Measurements from ENCODE around the gene SKI. TPM values are rescaled to one million over a fixed set of nuclear protein-coding genes. Genes with fewer than 3 reads are reported as not detected.
"Not testable (repeated sequence)": the region's sequence is repeated elsewhere in the genome, so short reads cannot be mapped to it uniquely, and the experiment has no call there.

Gene SKI
- total and polyA plus RNA-seq, 5 donors from 2014 or later, result 0.25 to 218 (median 0.35) TPM

- Mint-ChIP-seq H3K4me1 (peaks cover 12 to 68% (median 48%) of the 10 kb centered on the region in 4 donors), H3K9me3 (peaks cover 0 to 3% (median 0%) of the 10 kb centered on the region in 7 donors), H3K4me3 (peak overlapping the region; percentile 66 to 70 (median 68)), H3K27me3 (no peaks in the 10 kb centered on the region), H3K36me3 (peaks cover 6% of the 10 kb centered on the region), H3K27ac (peak overlapping the region; percentile 87 to 94 (median 91))
- peaks cover 17 to 28% of the 10 kb centered on the region in 2 experiments for H3K9me3 ChIP-seq (ENCODE audit: control insufficient read depth in 2 of 2, low read length in 2 of 2)
- H3K4me3 ChIP-seq (ENCODE audit: low read depth, low read length), result peak overlapping the region; percentile 51
- peaks cover 2% of the 10 kb centered on the region for H3K36me3 ChIP-seq (ENCODE audit: control insufficient read depth, insufficient read depth, low read length)
- ATAC-seq (ENCODE audit: low read depth in 2 of 2), result peak; percentile 13 to 22
- peak; percentile 55 to 73 (median 55) for DNase-seq
- H3K4me1 ChIP-seq (ENCODE audit: control insufficient read depth, insufficient read depth, low read length, poor library complexity, severe bottlenecking), result peaks cover 46% of the 10 kb centered on the region
- no peaks in the 10 kb centered on the region for H3K27me3 ChIP-seq (ENCODE audit: control insufficient read depth, insufficient read depth, low read length)
- H3K27ac ChIP-seq (ENCODE audit: insufficient read depth, low read length, poor library complexity, severe bottlenecking), result peak overlapping the region; percentile 66
Observed at GRCh38 chr1:2258996-2259395, 30.9 kb downstream of the SKI start.

DNA sequence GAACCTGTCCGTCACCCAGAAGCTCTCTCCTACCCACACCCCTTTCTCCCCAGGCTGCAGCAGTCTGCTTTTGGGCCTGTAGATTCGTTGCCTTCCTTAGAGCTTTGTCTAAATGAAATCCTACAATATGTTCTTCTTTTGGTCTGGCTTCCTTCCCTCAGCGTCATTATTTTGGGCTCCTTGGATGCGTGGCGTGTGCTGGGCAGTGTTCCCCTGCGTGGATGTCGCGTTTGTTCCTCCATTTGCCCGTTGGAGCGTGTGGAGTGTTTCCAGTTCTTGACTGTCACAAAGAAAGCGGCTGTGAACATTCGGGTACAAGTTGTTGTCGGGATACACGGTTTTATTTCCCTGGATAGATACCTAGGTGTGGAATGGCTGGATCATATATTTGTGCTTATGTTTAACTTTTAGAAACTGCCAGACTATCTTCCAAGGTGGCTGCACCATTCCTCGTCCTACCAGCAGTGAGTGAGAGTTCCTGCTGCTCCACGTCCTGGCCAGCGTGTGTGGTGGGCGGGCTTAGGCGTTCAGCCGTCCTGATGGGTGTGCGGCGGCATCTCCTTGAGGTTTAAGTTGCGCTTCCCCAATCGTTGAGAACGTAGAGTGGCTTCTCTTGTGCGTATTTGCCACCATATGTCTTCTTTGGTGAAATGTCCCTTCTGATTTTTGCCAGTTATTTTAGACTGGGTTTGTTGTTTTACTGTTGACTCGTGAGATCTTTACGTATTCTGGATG lies 31.7 kb downstream of the SKI start:
- Mint-ChIP-seq H3K9me3 (peaks cover 0 to 3% (median 0%) of the 10 kb centered on the region in 7 donors), H3K4me1 (peaks cover 12 to 69% (median 52%) of the 10 kb centered on the region in 4 donors), H3K27ac (peak overlapping the region; percentile 84 to 94 (median 87)), H3K27me3 (no peaks in the 10 kb centered on the region), H3K36me3 (peaks cover 6% of the 10 kb centered on the region), H3K4me3 (peak overlapping the region in 3 of 4 donors; percentile 45 to 70 (median 67))
- ATAC-seq (ENCODE audit: low read depth in 2 of 2) (no peak), DNase-seq (no peak)
- no peaks in the 10 kb centered on the region for H3K27me3 ChIP-seq (ENCODE audit: control insufficient read depth, insufficient read depth, low read length)
- peaks cover 14 to 20% of the 10 kb centered on the region in 2 experiments for H3K9me3 ChIP-seq (ENCODE audit: control insufficient read depth in 2 of 2, low read length in 2 of 2)
- H3K4me3 ChIP-seq (ENCODE audit: low read depth, low read length), result no peak overlapping the region
- H3K27ac ChIP-seq (ENCODE audit: insufficient read depth, low read length, poor library complexity, severe bottlenecking), result peak overlapping the region; percentile 66
- H3K36me3 ChIP-seq (ENCODE audit: control insufficient read depth, insufficient read depth, low read length), result no peaks in the 10 kb centered on the region
- H3K4me1 ChIP-seq (ENCODE audit: control insufficient read depth, insufficient read depth, low read length, poor library complexity, severe bottlenecking), result peaks cover 40% of the 10 kb centered on the region

DNA sequence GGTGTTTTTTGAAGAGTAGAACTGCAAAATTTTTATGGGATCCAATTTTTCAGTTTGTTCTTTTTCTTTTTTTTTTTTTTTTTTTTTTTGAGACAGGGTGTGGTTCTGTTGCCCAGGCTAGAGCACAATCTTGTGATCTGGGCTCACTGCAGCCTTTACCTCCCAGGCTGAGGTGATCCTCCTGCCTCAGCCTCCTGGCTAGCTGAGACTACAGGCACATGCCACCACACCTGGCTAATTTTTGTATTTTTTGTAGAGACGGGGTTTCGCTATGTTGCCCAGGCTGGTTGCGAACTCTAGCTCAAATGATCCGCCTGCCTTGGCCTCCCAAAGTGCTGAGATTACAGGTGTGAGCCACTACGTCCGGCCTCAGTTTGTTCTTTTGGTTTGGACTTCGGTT lies 32.4 kb downstream of the SKI start:
- Mint-ChIP-seq H3K36me3 (peaks cover 11% of the 10 kb centered on the region), H3K4me1 (peaks cover 18 to 75% (median 59%) of the 10 kb centered on the region in 4 donors), H3K27ac (peak overlapping the region in 2 of 3 donors; percentile 87 to 94), H3K4me3 (peak overlapping the region in 2 of 4 donors; percentile 14 to 70)
- not testable (repeated sequence) for H3K27me3 ChIP-seq (ENCODE audit: control insufficient read depth, insufficient read depth, low read length); DNase-seq; H3K36me3 ChIP-seq (ENCODE audit: control insufficient read depth, insufficient read depth, low read length); H3K27me3 Mint-ChIP-seq; ATAC-seq (ENCODE audit: low read depth in 2 of 2); H3K9me3 Mint-ChIP-seq; H3K4me3 ChIP-seq (ENCODE audit: low read depth, low read length)
- H3K4me1 ChIP-seq (ENCODE audit: control insufficient read depth, insufficient read depth, low read length, poor library complexity, severe bottlenecking), result peaks cover 40% of the 10 kb centered on the region
- peaks cover 11 to 13% of the 10 kb centered on the region in 2 experiments for H3K9me3 ChIP-seq (ENCODE audit: control insufficient read depth in 2 of 2, low read length in 2 of 2)
- peak overlapping the region; percentile 25 for H3K27ac ChIP-seq (ENCODE audit: insufficient read depth, low read length, poor library complexity, severe bottlenecking)

GRCh38 chr1:2260917-2261316 lies 32.8 kb downstream of the SKI start:
- Histone ChIP-seq H3K9me3 (ENCODE audit: control insufficient read depth in 2 of 2, low read length in 2 of 2) (peaks cover 6 to 10% of the 10 kb centered on the region in 2 experiments), H3K27me3 (ENCODE audit: control insufficient read depth, insufficient read depth, low read length) (no peaks in the 10 kb centered on the region), H3K4me1 (ENCODE audit: control insufficient read depth, insufficient read depth, low read length, poor library complexity, severe bottlenecking) (peaks cover 43% of the 10 kb centered on the region), H3K36me3 (ENCODE audit: control insufficient read depth, insufficient read depth, low read length) (no peaks in the 10 kb centered on the region), H3K4me3 (ENCODE audit: low read depth, low read length) (no peak overlapping the region), H3K27ac (ENCODE audit: insufficient read depth, low read length, poor library complexity, severe bottlenecking) (peak overlapping the region; percentile 25)
- Mint-ChIP-seq H3K36me3 (peaks cover 12% of the 10 kb centered on the region), H3K9me3 (peaks cover 0 to 3% (median 0%) of the 10 kb centered on the region in 7 donors), H3K27me3 (no peaks in the 10 kb centered on the region), H3K4me3 (peak overlapping the region in 2 of 4 donors; percentile 14 to 42), H3K27ac (peak overlapping the region in 2 of 3 donors; percentile 87 to 94), H3K4me1 (peaks cover 18 to 78% (median 61%) of the 10 kb centered on the region in 4 donors)
- DNase-seq (no peak), ATAC-seq (ENCODE audit: low read depth in 2 of 2) (no peak)

DNA sequence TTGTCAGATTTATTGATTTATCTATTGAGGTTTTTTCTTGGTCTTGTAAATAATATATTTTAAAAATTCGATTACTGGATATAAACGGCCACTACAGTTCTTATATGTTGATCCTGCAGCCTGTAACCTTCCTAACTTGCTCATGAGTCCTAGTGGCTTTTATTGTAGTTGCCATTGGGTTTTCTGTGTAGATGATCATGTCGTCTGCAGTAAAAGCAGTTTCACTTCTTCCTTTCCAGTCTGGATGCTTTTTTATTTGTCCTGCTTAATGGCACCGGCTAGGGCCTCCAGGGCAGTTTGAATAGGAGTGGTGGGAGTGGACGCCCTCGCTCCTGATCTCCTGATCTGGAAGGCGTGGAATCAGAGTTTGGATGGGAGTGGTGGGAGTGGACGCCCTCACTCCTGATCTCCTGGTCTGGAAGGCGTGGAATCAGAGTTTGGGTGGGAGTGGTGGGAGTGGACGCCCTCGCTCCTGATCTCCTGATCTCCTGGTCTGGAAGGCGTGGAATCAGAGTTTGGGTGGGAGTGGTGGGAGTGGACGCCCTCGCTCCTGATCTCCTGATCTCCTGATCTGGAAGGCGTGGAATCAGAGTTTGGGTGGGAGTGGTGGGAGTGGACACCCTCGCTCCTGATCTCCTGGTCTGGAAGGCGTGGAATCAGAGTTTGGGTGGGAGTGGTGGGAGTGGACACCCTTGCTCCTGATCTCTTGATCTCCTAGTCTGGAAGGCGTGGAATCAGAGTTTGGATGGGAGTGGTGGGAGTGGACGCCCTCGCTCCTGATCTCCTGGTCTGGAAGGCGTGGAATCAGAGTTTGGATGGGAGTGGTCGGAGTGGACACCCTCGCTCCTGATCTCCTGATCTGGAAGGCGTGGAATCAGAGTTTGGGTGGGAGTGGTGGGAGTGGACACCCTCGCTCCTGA lies 33.6 kb downstream of the SKI start:
- H3K9me3 Mint-ChIP-seq; H3K27me3 Mint-ChIP-seq; ATAC-seq (ENCODE audit: low read depth in 2 of 2); H3K27ac ChIP-seq (ENCODE audit: insufficient read depth, low read length, poor library complexity, severe bottlenecking); DNase-seq; H3K36me3 ChIP-seq (ENCODE audit: control insufficient read depth, insufficient read depth, low read length); H3K4me3 ChIP-seq (ENCODE audit: low read depth, low read length); H3K27ac Mint-ChIP-seq; H3K9me3 ChIP-seq (ENCODE audit: control insufficient read depth in 2 of 2, low read length in 2 of 2); H3K27me3 ChIP-seq (ENCODE audit: control insufficient read depth, insufficient read depth, low read length): not testable (repeated sequence)
- peaks cover 18 to 87% (median 67%) of the 10 kb centered on the region in 4 donors for H3K4me1 Mint-ChIP-seq
- peaks cover 12% of the 10 kb centered on the region for H3K36me3 Mint-ChIP-seq
- H3K4me3 Mint-ChIP-seq, result peak overlapping the region in 3 of 4 donors; percentile 19 to 72 (median 70)
- peaks cover 50% of the 10 kb centered on the region for H3K4me1 ChIP-seq (ENCODE audit: control insufficient read depth, insufficient read depth, low read length, poor library complexity, severe bottlenecking)

GRCh38 chr1:2266301-2266975 lies 38.3 kb downstream of the SKI start:
- Mint-ChIP-seq H3K4me1 (peaks cover 7 to 68% (median 38%) of the 10 kb centered on the region in 4 donors), H3K9me3 (no peaks in the 10 kb centered on the region), H3K36me3 (peaks cover 6% of the 10 kb centered on the region), H3K27me3 (no peaks in the 10 kb centered on the region), H3K4me3 (peak overlapping the region in 3 of 4 donors; percentile 11 to 79 (median 58)), H3K27ac (peak overlapping the region; percentile 56 to 85 (median 79))
- Histone ChIP-seq H3K4me3 (ENCODE audit: low read depth, low read length) (no peak overlapping the region), H3K4me1 (ENCODE audit: control insufficient read depth, insufficient read depth, low read length, poor library complexity, severe bottlenecking) (peaks cover 60% of the 10 kb centered on the region), H3K9me3 (ENCODE audit: control insufficient read depth in 2 of 2, low read length in 2 of 2) (no peaks in the 10 kb centered on the region), H3K27me3 (ENCODE audit: control insufficient read depth, insufficient read depth, low read length) (no peaks in the 10 kb centered on the region), H3K36me3 (ENCODE audit: control insufficient read depth, insufficient read depth, low read length) (no peaks in the 10 kb centered on the region), H3K27ac (ENCODE audit: insufficient read depth, low read length, poor library complexity, severe bottlenecking) (peak overlapping the region; percentile 5)
- no peak for DNase-seq
- no peak for ATAC-seq (ENCODE audit: low read depth in 2 of 2)
